Activated CD4-positive, alpha-beta T cell treated with anti-CD3 and anti-CD28 coated beads for 36 hours (primary cell): ENCODE data around the gene RUVBL2. TPM values are rescaled to one million over a fixed set of nuclear protein-coding genes. Genes with fewer than 3 reads are reported as not detected.

Experiments used
- ATAC-seq: fragments of 200-7000 bp; cut with Tn5 transposase; one replicate; pipeline ENCODE4 v1.10.0; 2021; ENCODE audit warnings: mild to moderate bottlenecking, moderate library complexity
- CTCF ChIA-PET: fragments of 350-600 bp; sonication (Branson Sonifier 250); formaldehyde crosslinking; loops from one replicate; lab custom pipeline; 2021; ENCODE audit warnings: antibody characterized with exemption; lab: Charles Lee
- POLR2A ChIA-PET: fragments of 350-600 bp; sonication (Branson Sonifier 250); formaldehyde crosslinking; loops from one replicate; lab custom pipeline; 2021; ENCODE audit warnings: antibody characterized with exemption, inconsistent platforms; lab: Charles Lee
- DNase-seq: peaks from one replicate; pipeline ENCODE4 v3.0.0-alpha.2; 2020
- H3K27ac Mint-ChIP-seq: one replicate; pipeline ENCODE4 v1.8.0; 2021; ENCODE audit warnings: mixed read lengths
- H3K27me3 Mint-ChIP-seq: one replicate; pipeline ENCODE4 v1.8.0; 2021; ENCODE audit warnings: mixed read lengths
- H3K36me3 Mint-ChIP-seq: one replicate; pipeline ENCODE4 v1.8.0; 2021; ENCODE audit warnings: low read depth, mixed read lengths
- H3K4me1 Mint-ChIP-seq: one replicate; pipeline ENCODE4 v1.8.0; 2021; ENCODE audit warnings: mixed read lengths
- H3K4me3 Mint-ChIP-seq: one replicate; pipeline ENCODE4 v1.8.0; 2021; ENCODE audit warnings: mild to moderate bottlenecking, moderate library complexity, mixed read lengths
- H3K9me3 Mint-ChIP-seq: one replicate; pipeline ENCODE4 v1.8.0; 2021; ENCODE audit warnings: low read depth, mixed read lengths
- intact Hi-C, 2 experiments: fragments of 100-400 bp; cut with DNase I in 1 of 2; cut with micrococcal nuclease in 1 of 2; formaldehyde crosslinking; loops; one replicate each; pipeline versions ENCODE4 v1.14.2 to v1.15.1; 2022 to 2024; cut with DNase I, micrococcal nuclease
- total RNA-seq, 2 experiments: library from RNA; stranded (reverse); gene quantifications; one replicate each; pipeline ENCODE4 v1.2.3, GENCODE V29; 2021

The RUVBL2 gene
- total RNA-seq, 2 experiments from 2014 or later, result 155 to 178 TPM

GRCh38 chr19:48963371-48964204 is 30.1 kb upstream of the RUVBL2 start:
- H3K27ac Mint-ChIP-seq, result peak overlapping the region; percentile 90
- ChIA-PET POLR2A (interaction anchor here (0.7 to 1.1 kb wide), 3 partner anchors 9 to 52 kb away, joined by 4 to 12 read pairs (median 10); partner anchors contain the start of genes BAX, GYS1 and RUVBL2), CTCF (interaction anchor here (0.6 to 1.1 kb wide), 3 partner anchors 9 to 121 kb away, joined by 3 to 6 read pairs (median 4); partner anchors contain the start of genes BAX, GYS1 and RUVBL2)
- peaks cover 51% of the 10 kb centered on the region for H3K36me3 Mint-ChIP-seq
- H3K27me3 Mint-ChIP-seq, result no peaks in the 10 kb centered on the region
- H3K9me3 Mint-ChIP-seq, result peaks cover 3% of the 10 kb centered on the region
- DNase-seq (peak; percentile 87), ATAC-seq (peak; percentile 17)
- peak overlapping the region; percentile 86 for H3K4me3 Mint-ChIP-seq
- H3K4me1 Mint-ChIP-seq, result peaks cover 60% of the 10 kb centered on the region
- intact Hi-C loops, result loop anchor here (2.0 to 10.0 kb wide), 7 partner anchors 29 to 469 kb away; partner anchors contain the start of genes DBP (in 1 of the 2), DHDH (in 1 of the 2), GYS1 (in 1 of the 2) and HSD17B14 (in 1 of the 2)

- no peak for ATAC-seq
- peak overlapping the region; percentile 90 for H3K27ac Mint-ChIP-seq
- CTCF ChIA-PET, result interaction anchor here (0.7 to 2.0 kb wide), 4 partner anchors 9 to 153 kb away, joined by 3 to 11 read pairs (median 5); partner anchors contain the start of genes BAX, BCAT2, GYS1 and RUVBL2
- intact Hi-C loops, result loop anchor here (1.0 to 10.0 kb wide), 16 partner anchors 10 to 495 kb away; partner anchors contain the start of genes DBP (in 2 of the 2), DHDH (in 2 of the 2), GYS1 (in 2 of the 2) and NUCB1 (in 2 of the 2)
- peaks cover 57% of the 10 kb centered on the region for H3K4me1 Mint-ChIP-seq
- peak overlapping the region; percentile 86 for H3K4me3 Mint-ChIP-seq
- peaks cover 50% of the 10 kb centered on the region for H3K36me3 Mint-ChIP-seq
- H3K9me3 Mint-ChIP-seq, result peaks cover 3% of the 10 kb centered on the region
- no peak for DNase-seq
- POLR2A ChIA-PET, result interaction anchor here (0.6 to 1.1 kb wide), 4 partner anchors 10 to 53 kb away, joined by 4 to 12 read pairs (median 7); partner anchors contain the start of genes BAX, GYS1 and RUVBL2
- no peaks in the 10 kb centered on the region for H3K27me3 Mint-ChIP-seq
These were observed 29.3 kb upstream of the RUVBL2 start for GRCh38 chr19:48964205-48965039.

- ATAC-seq (peak; percentile 79), DNase-seq (peak; percentile 95)
- peak within 1 kb of the TSS; percentile 90 for H3K27ac Mint-ChIP-seq
- peak within 1 kb of the TSS; percentile 86 for H3K4me3 Mint-ChIP-seq
- ChIA-PET POLR2A (interaction anchor here (0.6 kb wide), 1 partner anchor 36 kb away, joined by 4 read pairs; no protein-coding TSS in a partner anchor), CTCF (interaction anchor here (0.7 to 2.4 kb wide), 4 partner anchors 10 to 154 kb away, joined by 3 to 12 read pairs (median 8); partner anchors contain the start of genes BAX, BCAT2, GYS1 and RUVBL2)
- intact Hi-C loops, result loop anchor here (1.0 to 10.0 kb wide), 16 partner anchors 11 to 496 kb away; partner anchors contain the start of genes DBP (in 2 of the 2), DHDH (in 2 of the 2), GYS1 (in 2 of the 2) and NUCB1 (in 2 of the 2)
- no peaks in the 10 kb centered on the region for H3K27me3 Mint-ChIP-seq
- H3K4me1 Mint-ChIP-seq, result peaks cover 53% of the 10 kb centered on the region
- peaks cover 3% of the 10 kb centered on the region for H3K9me3 Mint-ChIP-seq
- peaks cover 55% of the 10 kb centered on the region for H3K36me3 Mint-ChIP-seq
These were observed 28.5 kb upstream of the RUVBL2 start, which contains the start of gene FTL for GRCh38 chr19:48965040-48965805. Gene FTL, plus strand, starts transcription at chr19:48965309. Its CDS starts 199 bp downstream, at chr19:48965508.

- peak; percentile 95 for DNase-seq
- ChIA-PET POLR2A (interaction anchor here (0.8 kb wide), 1 partner anchor 12 kb away, joined by 4 read pairs; the partner anchor contains the start of gene BAX), CTCF (interaction anchor here (0.6 to 2.4 kb wide), 6 partner anchors 13 to 121 kb away, joined by 3 to 12 read pairs (median 4); partner anchors contain the start of genes GYS1 and RUVBL2)
- Mint-ChIP-seq H3K4me3 (peak overlapping the region; percentile 86), H3K27ac (peak overlapping the region; percentile 90), H3K36me3 (peaks cover 55% of the 10 kb centered on the region), H3K4me1 (peaks cover 52% of the 10 kb centered on the region), H3K9me3 (peaks cover 3% of the 10 kb centered on the region), H3K27me3 (no peaks in the 10 kb centered on the region)
- intact Hi-C loops, result loop anchor here (1.0 to 10.0 kb wide), 16 partner anchors 12 to 497 kb away; partner anchors contain the start of genes DBP (in 2 of the 2), DHDH (in 2 of the 2), GYS1 (in 2 of the 2) and NUCB1 (in 2 of the 2)
- ATAC-seq, result peak; percentile 54
These were observed 27.7 kb upstream of the RUVBL2 start for GRCh38 chr19:48965806-48966540.

- Mint-ChIP-seq H3K36me3 (peaks cover 51% of the 10 kb centered on the region), H3K4me3 (peak overlapping the region; percentile 86), H3K27me3 (no peaks in the 10 kb centered on the region), H3K4me1 (peaks cover 49% of the 10 kb centered on the region), H3K9me3 (peaks cover 3% of the 10 kb centered on the region), H3K27ac (peak overlapping the region; percentile 90)
- no peak for DNase-seq
- intact Hi-C loops, result loop anchor here (5.0 to 10.0 kb wide), 4 partner anchors 34 to 472 kb away; partner anchors contain the start of genes DBP (in 2 of the 2) and DHDH (in 1 of the 2)
- CTCF ChIA-PET, result interaction anchor here (0.6 to 2.4 kb wide), 9 partner anchors 12 to 157 kb away, joined by 3 to 12 read pairs (median 4); partner anchors contain the start of genes GYS1 and RUVBL2
- ATAC-seq, result no peak
- POLR2A ChIA-PET, result interaction anchor here (0.8 to 1.0 kb wide), 2 partner anchors 13 to 66 kb away, joined by 4 to 5 read pairs; partner anchors contain the start of genes BAX and NUCB1
These were observed 26.9 kb upstream of the RUVBL2 start for GRCh38 chr19:48966541-48967345.

- Mint-ChIP-seq H3K36me3 (peaks cover 49% of the 10 kb centered on the region), H3K4me3 (peak overlapping the region; percentile 86), H3K4me1 (peaks cover 41% of the 10 kb centered on the region), H3K27me3 (no peaks in the 10 kb centered on the region), H3K27ac (no peak overlapping the region), H3K9me3 (peaks cover 3% of the 10 kb centered on the region)
- DNase-seq (no peak), ATAC-seq (no peak)
- intact Hi-C loops, result loop anchor here (5.0 to 10.0 kb wide), 4 partner anchors 35 to 473 kb away; partner anchors contain the start of genes DBP (in 2 of the 2) and DHDH (in 1 of the 2)
- ChIA-PET POLR2A (interaction anchor here (0.6 to 1.2 kb wide), 3 partner anchors 8 to 172 kb away, joined by 3 to 7 read pairs (median 5); partner anchors contain the start of gene NUCB1), CTCF (interaction anchor here (0.6 to 2.4 kb wide), 7 partner anchors 16 to 158 kb away, joined by 3 to 12 read pairs (median 3); partner anchors contain the start of genes GYS1 and RUVBL2)
These were observed 26.1 kb upstream of the RUVBL2 start for GRCh38 chr19:48967346-48968178.

GRCh38 chr19:48968179-48968661 is 25.5 kb upstream of the RUVBL2 start:
- DNase-seq, result no peak
- Mint-ChIP-seq H3K9me3 (peaks cover 3% of the 10 kb centered on the region), H3K27ac (no peak overlapping the region), H3K4me3 (no peak overlapping the region), H3K27me3 (no peaks in the 10 kb centered on the region), H3K36me3 (peaks cover 52% of the 10 kb centered on the region), H3K4me1 (peaks cover 34% of the 10 kb centered on the region)
- ATAC-seq, result no peak
- POLR2A ChIA-PET, result interaction anchor here (1.2 kb wide), 1 partner anchor 173 kb away, joined by 3 read pairs; no protein-coding TSS in a partner anchor
- CTCF ChIA-PET, result interaction anchor here (0.6 to 1.2 kb wide), 3 partner anchors 16 to 51 kb away, joined by 3 to 5 read pairs (median 3); partner anchors contain the start of genes GYS1 and RUVBL2
- intact Hi-C loops, result loop anchor here (5.0 to 10.0 kb wide), 4 partner anchors 36 to 473 kb away; partner anchors contain the start of genes DBP (in 2 of the 2) and DHDH (in 1 of the 2)
